GM19324 (cell line): ENCODE data around the gene PCDH19.
"Not testable (repeated sequence)": the region's sequence is repeated elsewhere in the genome, so short reads cannot be mapped to it uniquely, and the experiment has no call there.

ENCODE experiments used
- ATAC-seq: cut with Tn5 transposase; IDR thresholded peaks from one replicate; pipeline ENCODE4 v1.9.1; 2021; ENCODE audit warnings: mild to moderate bottlenecking, moderate library complexity; ENCODE audit not compliant: unreplicated experiment, low FRiP score

PCDH19 gene

GRCh38 chrX:100409610-100410590 is at the start of gene PCDH19:
PCDH19 (minus strand) TSS chrX:100410273; CDS start chrX:100408597, 1,676 bp downstream.
- no peak for ATAC-seq

- ATAC-seq = no peak
These were observed 39.9 kb upstream of the PCDH19 start for GRCh38 chrX:100449696-100450608.

- ATAC-seq = no peak
These were observed 37.8 kb upstream of the PCDH19 start for GRCh38 chrX:100447655-100448397.

- ATAC-seq = no peak
These were observed 35.5 kb upstream of the PCDH19 start for GRCh38 chrX:100445593-100445992.

GRCh38 chrX:100441321-100441720 is 31.2 kb upstream of the PCDH19 start:
- not testable (repeated sequence) for ATAC-seq

GRCh38 chrX:100440006-100440405 is 29.9 kb upstream of the PCDH19 start:
- no peak for ATAC-seq

- ATAC-seq = no peak
These were observed 25.7 kb upstream of the PCDH19 start for GRCh38 chrX:100435726-100436125.

GRCh38 chrX:100424012-100424411 is 13.9 kb upstream of the PCDH19 start:
- no peak for ATAC-seq

GRCh38 chrX:100418556-100418955 is 8.5 kb upstream of the PCDH19 start:
- no peak for ATAC-seq

- ATAC-seq = no peak
These were observed 7.6 kb upstream of the PCDH19 start for GRCh38 chrX:100417681-100418080.

- no peak for ATAC-seq
These were observed 3.2 kb upstream of the PCDH19 start for GRCh38 chrX:100413229-100413628.

GRCh38 chrX:100411802-100412715 is 2.0 kb upstream of the PCDH19 start:
- no peak for ATAC-seq

GRCh38 chrX:100410901-100411801 is 1.1 kb upstream of the PCDH19 start:
- no peak for ATAC-seq

GRCh38 chrX:100408713-100409609 is 1.1 kb downstream of the PCDH19 start:
- ATAC-seq = no peak

- ATAC-seq = no peak
These were observed 2.0 kb downstream of the PCDH19 start for GRCh38 chrX:100407784-100408712.

GRCh38 chrX:100407147-100407783 is 2.8 kb downstream of the PCDH19 start:
- no peak for ATAC-seq
